Measurements from ENCODE around the gene CROCC.
"Not testable (repeated sequence)": the region's sequence is repeated elsewhere in the genome, so short reads cannot be mapped to it uniquely, and the experiment has no call there.

CROCC gene

GRCh38 chr1:16918371-16918770 is 3.4 kb upstream of the CROCC start:
- peaks cover 11% of the 10 kb centered on the region for H3K27me3 Mint-ChIP-seq (ENCODE audit: low read depth, poor library complexity)
- no peak overlapping the region for H3K27ac Mint-ChIP-seq
- peaks cover 45% of the 10 kb centered on the region for H3K4me1 Mint-ChIP-seq
- H3K4me3 Mint-ChIP-seq = no peak overlapping the region
- no peaks in the 10 kb centered on the region for H3K9me3 Mint-ChIP-seq
- H3K36me3 Mint-ChIP-seq (ENCODE audit: low read depth) = no peaks in the 10 kb centered on the region
- DNase-seq = no peak
- no peak for TF ChIP-seq CTCF (IDR thresholded peaks at IDR 0.05)

GRCh38 chr1:16918936-16919665 is 2.6 kb upstream of the CROCC start:
- Mint-ChIP-seq H3K27me3 (ENCODE audit: low read depth, poor library complexity) (peaks cover 11% of the 10 kb centered on the region), H3K4me1 (peaks cover 49% of the 10 kb centered on the region)
- not testable (repeated sequence) for H3K27ac Mint-ChIP-seq; H3K4me3 Mint-ChIP-seq; H3K9me3 Mint-ChIP-seq; DNase-seq; H3K36me3 Mint-ChIP-seq (ENCODE audit: low read depth)

GRCh38 chr1:16920951-16921350 is 780 bp upstream of the CROCC start:
- TF ChIP-seq CTCF (IDR thresholded peaks at IDR 0.05) = no peak
- peaks cover 8% of the 10 kb centered on the region for H3K27me3 Mint-ChIP-seq (ENCODE audit: low read depth, poor library complexity)
- H3K4me1 Mint-ChIP-seq = peaks cover 52% of the 10 kb centered on the region
- H3K27ac Mint-ChIP-seq = no peak overlapping the region
- no peak overlapping the region for H3K4me3 Mint-ChIP-seq
- H3K9me3 Mint-ChIP-seq = no peaks in the 10 kb centered on the region
- H3K36me3 Mint-ChIP-seq (ENCODE audit: low read depth) = no peaks in the 10 kb centered on the region
- no peak for DNase-seq

GRCh38 chr1:16922466-16922865 is 735 bp downstream of the CROCC start:
- Mint-ChIP-seq H3K27me3 (ENCODE audit: low read depth, poor library complexity) (peaks cover 10% of the 10 kb centered on the region), H3K27ac (no peak overlapping the region), H3K9me3 (no peaks in the 10 kb centered on the region), H3K4me3 (peak overlapping the region; percentile 81), H3K36me3 (ENCODE audit: low read depth) (no peaks in the 10 kb centered on the region), H3K4me1 (peaks cover 63% of the 10 kb centered on the region)
- no peak for DNase-seq
- no peak for TF ChIP-seq CTCF (IDR thresholded peaks at IDR 0.05)

GRCh38 chr1:16922885-16923431 is 1.2 kb downstream of the CROCC start:
- H3K27me3 Mint-ChIP-seq (ENCODE audit: low read depth, poor library complexity) = peaks cover 10% of the 10 kb centered on the region
- H3K36me3 Mint-ChIP-seq (ENCODE audit: low read depth) = no peaks in the 10 kb centered on the region
- H3K4me1 Mint-ChIP-seq = peaks cover 65% of the 10 kb centered on the region
- H3K27ac Mint-ChIP-seq = peak overlapping the region; percentile 33
- no peak for TF ChIP-seq CTCF (IDR thresholded peaks at IDR 0.05)
- no peak for DNase-seq
- H3K4me3 Mint-ChIP-seq = peak overlapping the region; percentile 81
- H3K9me3 Mint-ChIP-seq = no peaks in the 10 kb centered on the region

- H3K27ac Mint-ChIP-seq = peak overlapping the region; percentile 29
- peaks cover 65% of the 10 kb centered on the region for H3K4me1 Mint-ChIP-seq
- DNase-seq = no peak
- no peaks in the 10 kb centered on the region for H3K9me3 Mint-ChIP-seq
- no peak overlapping the region for H3K4me3 Mint-ChIP-seq
- no peaks in the 10 kb centered on the region for H3K36me3 Mint-ChIP-seq (ENCODE audit: low read depth)
- TF ChIP-seq CTCF (IDR thresholded peaks at IDR 0.05) = no peak
- H3K27me3 Mint-ChIP-seq (ENCODE audit: low read depth, poor library complexity) = peaks cover 5% of the 10 kb centered on the region
These were observed 2.6 kb downstream of the CROCC start for GRCh38 chr1:16924216-16924918.
